Measurements from ENCODE around the gene KAT6B.

DNA sequence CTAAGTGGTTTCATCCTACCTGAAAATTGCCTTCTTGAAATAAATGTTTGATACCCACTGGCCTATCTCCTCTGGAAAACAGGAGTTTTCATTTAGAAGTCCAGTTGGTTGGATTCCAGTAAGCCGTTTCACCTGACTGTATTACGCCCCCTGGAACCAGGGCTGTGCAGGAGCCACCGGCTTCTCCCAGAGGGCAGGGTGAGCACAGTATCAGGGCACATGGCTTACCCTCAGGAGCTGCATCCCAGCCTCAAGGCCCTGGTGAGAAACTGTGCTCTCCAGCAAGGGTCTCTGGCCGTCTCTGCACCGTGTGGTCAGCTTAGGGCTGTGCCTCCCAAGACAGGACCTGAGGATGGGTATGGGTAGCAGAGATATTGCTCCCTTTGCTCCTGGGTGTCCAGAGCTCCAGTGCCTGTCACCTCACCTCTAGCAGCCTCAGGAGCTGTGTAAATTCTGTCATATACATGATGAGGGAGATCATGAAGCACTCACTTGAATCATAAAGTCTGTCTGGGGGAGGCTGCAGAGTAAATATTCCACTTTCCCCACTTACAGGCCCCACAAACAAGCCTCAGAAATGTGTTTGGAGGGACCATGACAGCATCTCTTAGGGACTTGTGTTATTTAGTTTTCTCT is 175.4 kb downstream of the KAT6B start:
- TF ChIP-seq, protein P1, sequence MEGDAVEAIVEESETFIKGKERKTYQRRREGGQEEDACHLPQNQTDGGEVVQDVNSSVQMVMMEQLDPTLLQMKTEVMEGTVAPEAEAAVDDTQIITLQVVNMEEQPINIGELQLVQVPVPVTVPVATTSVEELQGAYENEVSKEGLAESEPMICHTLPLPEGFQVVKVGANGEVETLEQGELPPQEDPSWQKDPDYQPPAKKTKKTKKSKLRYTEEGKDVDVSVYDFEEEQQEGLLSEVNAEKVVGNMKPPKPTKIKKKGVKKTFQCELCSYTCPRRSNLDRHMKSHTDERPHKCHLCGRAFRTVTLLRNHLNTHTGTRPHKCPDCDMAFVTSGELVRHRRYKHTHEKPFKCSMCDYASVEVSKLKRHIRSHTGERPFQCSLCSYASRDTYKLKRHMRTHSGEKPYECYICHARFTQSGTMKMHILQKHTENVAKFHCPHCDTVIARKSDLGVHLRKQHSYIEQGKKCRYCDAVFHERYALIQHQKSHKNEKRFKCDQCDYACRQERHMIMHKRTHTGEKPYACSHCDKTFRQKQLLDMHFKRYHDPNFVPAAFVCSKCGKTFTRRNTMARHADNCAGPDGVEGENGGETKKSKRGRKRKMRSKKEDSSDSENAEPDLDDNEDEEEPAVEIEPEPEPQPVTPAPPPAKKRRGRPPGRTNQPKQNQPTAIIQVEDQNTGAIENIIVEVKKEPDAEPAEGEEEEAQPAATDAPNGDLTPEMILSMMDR (IDR thresholded peaks at IDR 0.05) = no peak
- TF ChIP-seq POLR2AphosphoS5 (IDR thresholded peaks at IDR 0.05; ENCODE audit: insufficient read depth in 1 of 2, low read depth in 1 of 2) = no peak
- no peak for TF ChIP-seq POLR2A (IDR thresholded peaks at IDR 0.05)

Measured in vagina (tissue), 2 donors.